ENCODE results near the gene RAC3.
"Not testable (repeated sequence)": the region's sequence is repeated elsewhere in the genome, so short reads cannot be mapped to it uniquely, and the experiment has no call there.

RAC3 gene

GRCh38 chr17:82037889-82038195, 6.4 kb downstream of the RAC3 start:
- H3K9me2 ChIP-seq (ENCODE audit: low read depth, low read length), result no peaks in the 10 kb centered on the region
- H3F3A ChIP-seq (ENCODE audit: insufficient read depth, low read length), result no peaks in the 10 kb centered on the region; the same call in 1 of the 2 replicates
- H3K9ac ChIP-seq (ENCODE audit: low read length), result peak overlapping the region; percentile 22; the same call in 1 of the 2 replicates
- peak overlapping the region; percentile 50; the same call in 1 of the 2 replicates for H2AFZ ChIP-seq (ENCODE audit: low read length)
- peaks cover 20% of the 10 kb centered on the region for H3K4me1 ChIP-seq (ENCODE audit: insufficient read depth, low read length, severe bottlenecking)
- H3K36me3 ChIP-seq (ENCODE audit: insufficient read depth, low read length), result 0 out of 2 replicates have a peak, but pooled peaks cover 6% of the 10 kb centered on the region
- H3K79me2 ChIP-seq (ENCODE audit: insufficient read depth, low read length), result no peaks in the 10 kb centered on the region
- H3K27ac ChIP-seq (ENCODE audit: low read depth, low read length, poor library complexity, severe bottlenecking), result no peak overlapping the region
- TF ChIP-seq CTCF (IDR thresholded peaks at IDR 0.05; ENCODE audit: low read length) (no peak), EZH2 (IDR thresholded peaks at IDR 0.05; ENCODE audit: borderline replicate concordance, low read length) (no peak)
- no peaks in the 10 kb centered on the region for H4K20me1 ChIP-seq (ENCODE audit: insufficient read depth, low read length)
- peak overlapping the region; percentile 85 for H3K4me2 ChIP-seq (ENCODE audit: low read length)
- H3K9me3 ChIP-seq (ENCODE audit: low read length), result no peaks in the 10 kb centered on the region
- no peaks in the 10 kb centered on the region for H3K27me3 ChIP-seq (ENCODE audit: insufficient read depth, low read length)
- peak overlapping the region; percentile 80 for H3K4me3 ChIP-seq (ENCODE audit: low read depth, low read length, poor library complexity, severe bottlenecking)

GRCh38 chr17:82038796-82039409, 7.4 kb downstream of the RAC3 start:
- H3K27ac ChIP-seq (ENCODE audit: low read depth, low read length, poor library complexity, severe bottlenecking); H3K4me2 ChIP-seq (ENCODE audit: low read length); H2AFZ ChIP-seq (ENCODE audit: low read length); H3K4me3 ChIP-seq (ENCODE audit: low read depth, low read length, poor library complexity, severe bottlenecking); H3K27me3 ChIP-seq (ENCODE audit: insufficient read depth, low read length); H3F3A ChIP-seq (ENCODE audit: insufficient read depth, low read length); H3K36me3 ChIP-seq (ENCODE audit: insufficient read depth, low read length); H3K79me2 ChIP-seq (ENCODE audit: insufficient read depth, low read length); H4K20me1 ChIP-seq (ENCODE audit: insufficient read depth, low read length); H3K9ac ChIP-seq (ENCODE audit: low read length); H3K9me3 ChIP-seq (ENCODE audit: low read length); H3K9me2 ChIP-seq (ENCODE audit: low read depth, low read length): not testable (repeated sequence)
- H3K4me1 ChIP-seq (ENCODE audit: insufficient read depth, low read length, severe bottlenecking), result peaks cover 20% of the 10 kb centered on the region

- H3K27me3 ChIP-seq (ENCODE audit: insufficient read depth, low read length), result no peaks in the 10 kb centered on the region
- H3K9ac ChIP-seq (ENCODE audit: low read length), result no peak overlapping the region
- H3F3A ChIP-seq (ENCODE audit: insufficient read depth, low read length), result no peaks in the 10 kb centered on the region; the same call in 1 of the 2 replicates
- no peaks in the 10 kb centered on the region for H3K9me3 ChIP-seq (ENCODE audit: low read length)
- H3K4me3 ChIP-seq (ENCODE audit: low read depth, low read length, poor library complexity, severe bottlenecking), result no peak overlapping the region
- no peaks in the 10 kb centered on the region for H3K9me2 ChIP-seq (ENCODE audit: low read depth, low read length)
- H3K27ac ChIP-seq (ENCODE audit: low read depth, low read length, poor library complexity, severe bottlenecking), result no peak overlapping the region
- H3K36me3 ChIP-seq (ENCODE audit: insufficient read depth, low read length), result 0 out of 2 replicates have a peak, but pooled peaks cover 6% of the 10 kb centered on the region
- H3K4me2 ChIP-seq (ENCODE audit: low read length), result no peak overlapping the region
- H3K79me2 ChIP-seq (ENCODE audit: insufficient read depth, low read length), result no peaks in the 10 kb centered on the region
- no peak overlapping the region for H2AFZ ChIP-seq (ENCODE audit: low read length)
- TF ChIP-seq EZH2 (IDR thresholded peaks at IDR 0.05; ENCODE audit: borderline replicate concordance, low read length), result no peak
- no peak for TF ChIP-seq CTCF (IDR thresholded peaks at IDR 0.05; ENCODE audit: low read length)
- H4K20me1 ChIP-seq (ENCODE audit: insufficient read depth, low read length), result no peaks in the 10 kb centered on the region
- peaks cover 20% of the 10 kb centered on the region for H3K4me1 ChIP-seq (ENCODE audit: insufficient read depth, low read length, severe bottlenecking)
These were observed 8.3 kb downstream of the RAC3 start for GRCh38 chr17:82039695-82040299.

All from OCI-LY1 (cell line).